Measurements from ENCODE around the gene RETREG1.

DNA sequence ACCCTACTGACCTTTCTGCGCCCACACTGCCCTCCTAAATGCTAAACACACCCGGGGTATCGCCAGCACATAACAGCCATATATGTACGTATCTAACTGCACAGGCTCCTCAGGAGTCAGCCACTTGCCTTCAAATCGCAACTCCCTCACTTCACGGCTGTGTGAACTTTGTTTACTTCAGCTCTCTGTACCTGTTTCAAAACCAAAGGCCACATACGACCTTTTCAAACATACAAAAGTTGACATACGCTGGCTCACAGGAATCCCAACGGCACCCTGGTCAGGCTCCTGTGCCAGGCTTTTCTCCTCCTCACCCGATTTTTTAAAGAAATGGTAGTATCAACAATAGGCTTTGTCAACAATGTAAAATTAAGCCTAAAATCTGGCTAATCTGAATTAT is 112.2 kb downstream of the RETREG1 start:
- TF ChIP-seq, protein P1, sequence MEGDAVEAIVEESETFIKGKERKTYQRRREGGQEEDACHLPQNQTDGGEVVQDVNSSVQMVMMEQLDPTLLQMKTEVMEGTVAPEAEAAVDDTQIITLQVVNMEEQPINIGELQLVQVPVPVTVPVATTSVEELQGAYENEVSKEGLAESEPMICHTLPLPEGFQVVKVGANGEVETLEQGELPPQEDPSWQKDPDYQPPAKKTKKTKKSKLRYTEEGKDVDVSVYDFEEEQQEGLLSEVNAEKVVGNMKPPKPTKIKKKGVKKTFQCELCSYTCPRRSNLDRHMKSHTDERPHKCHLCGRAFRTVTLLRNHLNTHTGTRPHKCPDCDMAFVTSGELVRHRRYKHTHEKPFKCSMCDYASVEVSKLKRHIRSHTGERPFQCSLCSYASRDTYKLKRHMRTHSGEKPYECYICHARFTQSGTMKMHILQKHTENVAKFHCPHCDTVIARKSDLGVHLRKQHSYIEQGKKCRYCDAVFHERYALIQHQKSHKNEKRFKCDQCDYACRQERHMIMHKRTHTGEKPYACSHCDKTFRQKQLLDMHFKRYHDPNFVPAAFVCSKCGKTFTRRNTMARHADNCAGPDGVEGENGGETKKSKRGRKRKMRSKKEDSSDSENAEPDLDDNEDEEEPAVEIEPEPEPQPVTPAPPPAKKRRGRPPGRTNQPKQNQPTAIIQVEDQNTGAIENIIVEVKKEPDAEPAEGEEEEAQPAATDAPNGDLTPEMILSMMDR (IDR thresholded peaks at IDR 0.05; ENCODE audit: low read length), result no peak
- TF ChIP-seq EZH2 (IDR thresholded peaks at IDR 0.05; ENCODE audit: borderline replicate concordance, low read length), result no peak
